Neuron (in vitro differentiated cells): Measurements from ENCODE around the gene MVB12B.

ENCODE experiments used
- H2AFZ ChIP-seq: one replicate; pipeline ENCODE4 v1.6.1; 2013; ENCODE audit warnings: low read depth, mild to moderate bottlenecking, inconsistent platforms, low read length, moderate library complexity
- H3K27me3 ChIP-seq: one replicate; pipeline ENCODE4 v1.6.1; 2013; ENCODE audit warnings: low read length; ENCODE audit not compliant: insufficient read depth
- H3K36me3 ChIP-seq: one replicate; pipeline ENCODE4 v1.6.1; 2013; ENCODE audit warnings: low read length; ENCODE audit not compliant: insufficient read depth
- H3K4me1 ChIP-seq: one replicate; pipeline ENCODE4 v1.6.1; 2013; ENCODE audit warnings: low read length; ENCODE audit not compliant: insufficient read depth
- H3K4me3 ChIP-seq: 2 replicates; pipeline ENCODE4 v1.5.1; 2013; ENCODE audit warnings: mild to moderate bottlenecking, low read length, moderate library complexity
- H3K9me3 ChIP-seq: one replicate; pipeline ENCODE4 v1.6.1; 2013; ENCODE audit warnings: low read length

MVB12B gene

GRCh38 chr9:126459546-126459945 lies 132.9 kb downstream of the MVB12B start:
- peaks cover 2% of the 10 kb centered on the region for H3K4me1 ChIP-seq
- H3K27me3 ChIP-seq: no peaks in the 10 kb centered on the region
- no peaks in the 10 kb centered on the region for H3K36me3 ChIP-seq
- H3K9me3 ChIP-seq: no peaks in the 10 kb centered on the region
- H2AFZ ChIP-seq: no peak overlapping the region
- H3K4me3 ChIP-seq: no peak overlapping the region

- no peaks in the 10 kb centered on the region for H3K4me1 ChIP-seq
- H3K4me3 ChIP-seq: no peak overlapping the region
- no peak overlapping the region for H2AFZ ChIP-seq
- H3K36me3 ChIP-seq: no peaks in the 10 kb centered on the region
- H3K9me3 ChIP-seq: no peaks in the 10 kb centered on the region
- H3K27me3 ChIP-seq: no peaks in the 10 kb centered on the region
Observed at GRCh38 chr9:126459965-126460843, 133.6 kb downstream of the MVB12B start.

DNA sequence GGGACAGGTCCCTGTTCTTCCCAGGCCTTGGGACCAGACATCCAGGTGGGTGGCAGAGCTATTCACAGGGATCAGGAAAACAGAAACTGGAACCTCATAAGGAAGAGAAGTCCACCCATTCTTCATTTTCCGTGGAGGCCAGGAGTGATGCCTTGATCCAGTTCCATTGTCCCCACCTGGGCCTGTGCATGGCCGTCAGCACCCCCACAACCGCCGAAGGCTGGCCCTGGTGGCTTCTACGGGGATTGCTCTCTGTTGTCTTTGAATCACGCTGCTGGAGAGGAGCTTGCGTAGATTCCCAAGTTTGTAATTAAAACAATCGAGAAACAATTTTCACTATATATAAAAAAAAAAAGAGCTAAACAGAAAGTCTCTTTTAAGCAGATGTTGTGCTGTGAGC lies 134.4 kb downstream of the MVB12B start:
- H3K4me1 ChIP-seq: no peaks in the 10 kb centered on the region
- no peaks in the 10 kb centered on the region for H3K27me3 ChIP-seq
- no peak overlapping the region for H2AFZ ChIP-seq
- H3K36me3 ChIP-seq: no peaks in the 10 kb centered on the region
- H3K9me3 ChIP-seq: no peaks in the 10 kb centered on the region
- no peak overlapping the region for H3K4me3 ChIP-seq

DNA sequence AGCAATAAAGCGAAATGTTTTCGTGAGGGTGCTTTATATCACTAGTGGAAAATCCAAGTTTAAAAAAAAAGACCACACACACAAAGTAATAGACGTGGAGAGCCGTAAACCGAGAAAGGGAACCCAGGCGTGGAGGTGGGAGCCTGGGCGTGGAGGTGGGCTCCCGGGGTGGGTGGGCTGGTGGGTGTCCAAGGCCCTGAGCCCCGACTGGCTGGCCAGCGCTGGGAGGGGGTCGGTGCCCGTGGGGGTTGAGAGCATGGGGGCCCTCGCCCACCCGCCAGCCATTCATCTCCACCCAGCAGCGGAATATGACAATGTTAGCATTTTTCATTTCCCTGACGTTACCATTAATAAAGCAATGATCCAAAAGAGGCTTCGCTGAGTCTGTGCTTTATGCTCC lies 135.0 kb downstream of the MVB12B start:
- Histone ChIP-seq H3K9me3 (no peaks in the 10 kb centered on the region), H3K36me3 (no peaks in the 10 kb centered on the region)

GRCh38 chr9:126462617-126463016 lies 136.0 kb downstream of the MVB12B start:
- H3K4me3 ChIP-seq: no peak overlapping the region
- H3K36me3 ChIP-seq: peaks cover under 1% of the 10 kb centered on the region
- H3K27me3 ChIP-seq: no peaks in the 10 kb centered on the region

More for the DNA sequence above, 135.0 kb downstream of the MVB12B start:
- Histone ChIP-seq H3K27me3 (no peaks in the 10 kb centered on the region), H3K4me3 (no peak overlapping the region), H3K4me1 (no peaks in the 10 kb centered on the region), H2AFZ (no peak overlapping the region)

GRCh38 chr9:126463426-126463825 lies 136.8 kb downstream of the MVB12B start:
- Histone ChIP-seq H2AFZ (no peak overlapping the region), H3K36me3 (peaks cover 8% of the 10 kb centered on the region), H3K4me3 (no peak overlapping the region), H3K9me3 (no peaks in the 10 kb centered on the region), H3K4me1 (no peaks in the 10 kb centered on the region), H3K27me3 (no peaks in the 10 kb centered on the region)

More at GRCh38 chr9:126462617-126463016, 136.0 kb downstream of the MVB12B start:
- Histone ChIP-seq H3K9me3 (no peaks in the 10 kb centered on the region), H2AFZ (no peak overlapping the region), H3K4me1 (no peaks in the 10 kb centered on the region)

DNA sequence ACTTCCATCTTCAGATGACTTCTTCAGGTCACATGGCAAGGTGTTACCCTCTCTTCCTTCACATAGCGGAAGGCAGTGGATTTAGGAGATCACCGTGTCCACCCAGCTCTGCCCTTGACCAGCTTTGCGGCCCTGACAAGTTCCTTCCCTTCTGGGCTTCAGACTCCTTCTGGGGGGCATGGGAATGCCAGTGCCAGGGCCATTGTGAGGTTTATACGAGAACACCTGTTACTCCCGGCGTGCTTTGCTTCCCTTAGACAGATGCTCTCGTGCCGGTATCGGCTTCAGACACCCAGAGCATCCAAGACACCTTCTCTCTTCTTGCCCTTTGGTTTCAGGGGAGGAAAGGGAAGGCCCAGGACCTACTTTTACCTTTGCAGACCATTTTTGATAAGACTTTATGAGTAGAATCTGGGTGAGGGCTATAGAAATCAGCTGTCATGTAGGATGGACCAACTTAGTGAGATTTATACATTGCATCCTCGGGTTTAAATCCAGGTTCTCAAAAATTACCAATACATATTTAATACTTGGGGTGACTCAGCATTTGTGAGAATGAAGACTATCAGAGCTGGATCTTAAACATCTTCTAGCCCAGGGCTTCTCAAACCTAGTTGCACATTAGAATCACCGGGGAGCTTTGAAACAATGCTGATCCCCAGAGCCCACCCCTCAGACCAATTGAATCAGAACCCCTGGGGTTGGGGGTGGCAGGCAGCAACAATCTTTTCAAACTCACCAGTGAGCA lies 138.2 kb downstream of the MVB12B start:
- H2AFZ ChIP-seq: no peak overlapping the region

DNA sequence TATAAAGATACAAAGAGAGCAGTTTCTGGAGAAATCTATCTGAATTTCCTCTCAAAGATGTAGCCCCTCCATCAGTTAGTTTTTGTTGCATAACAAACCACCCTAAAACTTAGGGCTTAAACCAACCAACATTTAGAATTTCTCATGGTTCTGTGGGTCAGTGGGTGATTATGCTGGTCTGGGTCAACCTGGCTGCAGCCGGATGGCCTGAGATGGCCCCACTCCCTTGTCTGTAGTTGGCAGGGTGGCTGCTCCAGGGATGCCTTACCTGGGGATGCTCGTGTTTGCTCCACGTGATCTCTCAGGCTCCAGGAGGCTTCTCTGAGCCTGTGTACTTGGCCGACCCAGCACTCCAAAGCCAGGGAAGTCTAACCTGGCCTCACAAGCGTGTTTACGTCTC lies 139.3 kb downstream of the MVB12B start:
- Histone ChIP-seq H3K4me3 (no peak overlapping the region), H3K9me3 (no peaks in the 10 kb centered on the region), H2AFZ (no peak overlapping the region), H3K36me3 (peaks cover 10% of the 10 kb centered on the region), H3K4me1 (no peaks in the 10 kb centered on the region), H3K27me3 (no peaks in the 10 kb centered on the region)

More for the DNA sequence above, 138.2 kb downstream of the MVB12B start:
- Histone ChIP-seq H3K4me1 (no peaks in the 10 kb centered on the region), H3K4me3 (no peak overlapping the region), H3K27me3 (no peaks in the 10 kb centered on the region), H3K36me3 (peaks cover 10% of the 10 kb centered on the region), H3K9me3 (no peaks in the 10 kb centered on the region)

DNA sequence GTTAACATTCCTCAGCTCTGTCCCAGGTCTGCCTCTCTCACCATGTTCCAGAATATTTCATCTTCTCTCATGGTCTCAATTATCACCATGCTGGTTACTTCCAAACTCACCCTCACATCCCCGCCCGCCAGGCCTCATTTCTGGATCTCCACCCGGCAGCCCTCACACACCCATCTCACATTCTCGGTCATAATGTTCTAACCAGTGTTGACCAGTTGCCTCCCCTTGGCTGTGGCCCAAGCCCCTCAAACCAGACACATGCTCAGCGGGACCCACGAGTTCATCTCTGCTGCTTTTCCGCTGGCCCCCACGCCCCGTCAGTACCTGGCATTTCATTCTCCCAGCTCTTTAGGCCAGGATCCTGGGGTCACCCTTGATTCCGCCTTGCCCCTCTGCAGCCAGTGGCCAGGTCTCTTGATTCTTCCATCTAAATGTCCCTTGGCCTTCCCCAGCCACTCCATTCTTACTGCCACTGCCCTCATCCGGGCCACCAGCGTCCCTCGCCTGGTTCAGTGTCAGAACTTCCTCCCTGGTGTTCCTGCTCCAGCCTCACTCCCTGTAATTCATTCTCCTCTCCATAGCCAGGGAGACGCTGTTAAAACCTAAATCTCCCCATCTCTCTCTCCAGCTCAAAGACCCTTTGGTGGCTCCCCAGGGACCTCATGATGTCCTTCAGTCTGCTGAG lies 141.7 kb downstream of the MVB12B start:
- Histone ChIP-seq H2AFZ (no peak overlapping the region), H3K4me3 (no peak overlapping the region), H3K27me3 (no peaks in the 10 kb centered on the region), H3K36me3 (peaks cover 10% of the 10 kb centered on the region), H3K9me3 (no peaks in the 10 kb centered on the region), H3K4me1 (no peaks in the 10 kb centered on the region)

DNA sequence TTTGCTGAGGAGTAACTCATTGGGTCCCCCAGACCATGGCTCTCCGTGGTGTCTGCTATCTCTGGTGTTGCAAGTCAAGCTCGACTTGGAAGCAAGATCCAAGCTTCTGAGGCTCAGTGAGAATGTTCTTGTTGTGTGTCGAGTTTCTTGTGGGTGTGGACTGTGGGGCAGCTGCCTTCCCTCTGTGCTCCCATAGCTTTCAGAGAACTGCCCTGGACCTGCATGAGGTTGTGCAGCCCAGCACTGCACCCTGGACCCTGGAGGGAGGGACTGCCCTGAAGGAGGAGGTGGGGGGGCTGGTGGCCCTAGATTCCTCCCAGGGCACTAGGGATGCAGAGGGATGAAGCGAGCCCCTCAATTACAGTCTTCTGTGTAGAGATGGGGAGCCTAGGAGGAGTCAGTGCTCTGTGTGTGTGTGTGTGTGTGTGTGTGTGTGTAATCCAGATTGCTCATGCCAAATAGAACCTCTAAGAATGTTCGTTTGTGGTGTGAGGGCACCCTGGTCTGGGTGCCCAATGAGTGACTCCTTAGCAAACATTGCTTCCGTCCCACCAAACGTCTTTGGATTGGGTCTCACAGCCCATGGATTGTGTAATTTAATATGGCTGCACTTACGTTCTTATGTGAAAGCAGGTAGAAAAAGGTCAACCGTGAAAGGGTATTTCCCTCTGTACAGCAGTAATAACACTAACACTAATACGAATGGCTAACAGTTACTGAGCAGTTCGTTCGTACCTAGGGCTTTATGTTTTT lies 143.8 kb downstream of the MVB12B start:
- H3K36me3 ChIP-seq: peaks cover 15% of the 10 kb centered on the region

DNA sequence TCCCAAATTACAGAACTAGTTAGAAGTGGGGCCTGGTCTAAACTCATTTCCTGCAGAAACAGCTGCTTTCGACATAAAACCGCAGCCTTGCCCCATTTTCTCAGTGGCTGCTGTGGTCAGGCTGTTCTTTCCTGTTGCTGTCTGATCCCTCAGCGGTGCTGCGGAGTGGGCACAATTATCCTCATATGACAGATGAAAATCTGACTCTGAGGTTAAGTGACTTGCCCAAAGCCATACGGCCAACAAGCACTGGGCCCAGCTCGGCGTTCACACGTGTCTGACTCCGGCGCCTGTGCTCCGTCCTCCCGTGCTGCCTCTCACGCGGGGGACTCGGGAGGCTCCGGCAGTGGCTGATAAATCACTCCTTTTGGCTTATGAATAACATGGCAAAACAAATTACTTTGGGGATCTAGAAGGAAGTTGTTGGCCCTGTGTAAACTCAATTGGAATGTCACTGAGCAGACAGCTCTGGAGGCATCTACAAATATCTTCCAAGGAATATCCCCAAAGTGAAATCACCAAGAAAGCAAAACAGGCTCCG lies 144.5 kb downstream of the MVB12B start:
- Histone ChIP-seq H3K36me3 (peaks cover 15% of the 10 kb centered on the region), H2AFZ (no peak overlapping the region), H3K9me3 (no peaks in the 10 kb centered on the region), H3K4me1 (no peaks in the 10 kb centered on the region), H3K27me3 (no peaks in the 10 kb centered on the region), H3K4me3 (no peak overlapping the region)

More for the DNA sequence above, 143.8 kb downstream of the MVB12B start:
- Histone ChIP-seq H3K4me3 (no peak overlapping the region), H3K4me1 (no peaks in the 10 kb centered on the region), H2AFZ (no peak overlapping the region), H3K27me3 (no peaks in the 10 kb centered on the region), H3K9me3 (no peaks in the 10 kb centered on the region)

- Histone ChIP-seq H3K4me3 (no peak overlapping the region), H3K4me1 (no peaks in the 10 kb centered on the region), H3K27me3 (no peaks in the 10 kb centered on the region), H2AFZ (no peak overlapping the region), H3K36me3 (peaks cover 15% of the 10 kb centered on the region), H3K9me3 (peaks cover 3% of the 10 kb centered on the region)
Observed at GRCh38 chr9:126472198-126472947, 145.7 kb downstream of the MVB12B start.
